ENCODE results near the gene GTF2E1.

GTF2E1 gene

GRCh38 chr3:120793601-120794000 lies 51.1 kb downstream of the GTF2E1 start:
- H3K36me3 ChIP-seq (ENCODE audit: control insufficient read depth, low read length), result no peaks in the 10 kb centered on the region
- no peak overlapping the region for H3K4me3 ChIP-seq (ENCODE audit: low read length)
- H3K27ac ChIP-seq (ENCODE audit: low read depth, low read length), result no peak overlapping the region
- H3K9me2 ChIP-seq (replicated peaks; ENCODE audit: control insufficient read depth, low read length), result no peaks in the 10 kb centered on the region
- no peaks in the 10 kb centered on the region; the same call in none of the 2 replicates for H3K27me3 ChIP-seq (ENCODE audit: control insufficient read depth, low read length)
- no peaks in the 10 kb centered on the region; the same call in 1 of the 2 replicates for H3K4me1 ChIP-seq (ENCODE audit: control insufficient read depth, low read length)
- no peak overlapping the region for H3K4me2 ChIP-seq (ENCODE audit: low read length)
- no peaks in the 10 kb centered on the region for H3K9me3 ChIP-seq (ENCODE audit: control insufficient read depth, insufficient read depth, low read length)
- no peak for TF ChIP-seq EZH2phosphoT487 (IDR thresholded peaks at IDR 0.05; ENCODE audit: borderline replicate concordance, low read length)
- no peak for TF ChIP-seq CTCF (IDR thresholded peaks at IDR 0.05; ENCODE audit: low read depth, low read length, poor library complexity, severe bottlenecking)
- no peaks in the 10 kb centered on the region for H4K20me1 ChIP-seq (ENCODE audit: control insufficient read depth, insufficient read depth, low read depth, low read length)
- no peaks in the 10 kb centered on the region for H3F3A ChIP-seq (ENCODE audit: control insufficient read depth, insufficient read depth)
- no peaks in the 10 kb centered on the region for H3K79me2 ChIP-seq (ENCODE audit: control insufficient read depth, low read length)

- H3K9me3 ChIP-seq (ENCODE audit: control insufficient read depth, insufficient read depth, low read length), result no peaks in the 10 kb centered on the region
- H3K4me3 ChIP-seq (ENCODE audit: low read length), result no peak overlapping the region
- no peaks in the 10 kb centered on the region; the same call in none of the 2 replicates for H3K27me3 ChIP-seq (ENCODE audit: control insufficient read depth, low read length)
- H3K27ac ChIP-seq (ENCODE audit: low read depth, low read length), result no peak overlapping the region
- no peaks in the 10 kb centered on the region for H3K79me2 ChIP-seq (ENCODE audit: control insufficient read depth, low read length)
- TF ChIP-seq CTCF (IDR thresholded peaks at IDR 0.05; ENCODE audit: low read depth, low read length, poor library complexity, severe bottlenecking) (peak; percentile 89), EZH2phosphoT487 (IDR thresholded peaks at IDR 0.05; ENCODE audit: borderline replicate concordance, low read length) (no peak)
- H4K20me1 ChIP-seq (ENCODE audit: control insufficient read depth, insufficient read depth, low read depth, low read length), result no peaks in the 10 kb centered on the region
- H3K4me2 ChIP-seq (ENCODE audit: low read length), result no peak overlapping the region
- H3K4me1 ChIP-seq (ENCODE audit: control insufficient read depth, low read length), result no peaks in the 10 kb centered on the region; the same call in 1 of the 2 replicates
- no peaks in the 10 kb centered on the region for H3F3A ChIP-seq (ENCODE audit: control insufficient read depth, insufficient read depth)
- no peaks in the 10 kb centered on the region for H3K9me2 ChIP-seq (replicated peaks; ENCODE audit: control insufficient read depth, low read length)
- H3K36me3 ChIP-seq (ENCODE audit: control insufficient read depth, low read length), result no peaks in the 10 kb centered on the region
Measured at GRCh38 chr3:120795017-120795648, 52.6 kb downstream of the GTF2E1 start.

GRCh38 chr3:120795959-120796358 lies 53.4 kb downstream of the GTF2E1 start:
- Histone ChIP-seq H3K4me2 (ENCODE audit: low read length) (no peak overlapping the region), H3F3A (ENCODE audit: control insufficient read depth, insufficient read depth) (no peaks in the 10 kb centered on the region), H3K4me3 (ENCODE audit: low read length) (no peak overlapping the region), H3K79me2 (ENCODE audit: control insufficient read depth, low read length) (no peaks in the 10 kb centered on the region), H3K4me1 (ENCODE audit: control insufficient read depth, low read length) (no peaks in the 10 kb centered on the region; the same call in 1 of the 2 replicates), H3K36me3 (ENCODE audit: control insufficient read depth, low read length) (no peaks in the 10 kb centered on the region), H3K27ac (ENCODE audit: low read depth, low read length) (no peak overlapping the region), H3K27me3 (ENCODE audit: control insufficient read depth, low read length) (no peaks in the 10 kb centered on the region; the same call in none of the 2 replicates), H3K9me2 (replicated peaks; ENCODE audit: control insufficient read depth, low read length) (no peaks in the 10 kb centered on the region), H4K20me1 (ENCODE audit: control insufficient read depth, insufficient read depth, low read depth, low read length) (no peaks in the 10 kb centered on the region), H3K9me3 (ENCODE audit: control insufficient read depth, insufficient read depth, low read length) (no peaks in the 10 kb centered on the region)
- no peak for TF ChIP-seq CTCF (IDR thresholded peaks at IDR 0.05; ENCODE audit: low read depth, low read length, poor library complexity, severe bottlenecking)
- TF ChIP-seq EZH2phosphoT487 (IDR thresholded peaks at IDR 0.05; ENCODE audit: borderline replicate concordance, low read length), result no peak
